OCI-LY7 (cell line): Measurements from ENCODE around the gene ZSCAN10. TPM values are rescaled to one million over a fixed set of nuclear protein-coding genes. Genes with fewer than 3 reads are reported as not detected.
"Not testable (repeated sequence)": the region's sequence is repeated elsewhere in the genome, so short reads cannot be mapped to it uniquely, and the experiment has no call there.

Experiments used
- BruUV-seq: library from RNA; stranded (reverse); fragments of 400-500 nt; replicated peaks from 2 replicates; lab custom pipeline; 2021; lab: Mats Ljungman, UMichigan
- CTCF ChIA-PET: fragments of 300-600 bp; sonication (Branson Sonifier 250); formaldehyde crosslinking; loops from one replicate; lab custom pipeline; 2022; ENCODE audit warnings: antibody characterized with exemption; ENCODE audit not compliant: unreplicated experiment; lab: Charles Lee
- POLR2A ChIA-PET: fragments of 300-600 bp; sonication (Branson Sonifier 250); formaldehyde crosslinking; loops from one replicate; lab custom pipeline; 2022; ENCODE audit warnings: antibody characterized with exemption; lab: Charles Lee
- DNase-seq: peaks from one replicate; pipeline ENCODE4 v3.0.0-alpha.2; 2015; ENCODE audit warnings: low spot score
- H2AFZ ChIP-seq: fragments of 200-600 bp; sonication (generic), shearing (Covaris generic); 2 replicates; pipeline ENCODE4 v1.6.1; 2014; ENCODE audit warnings: mild to moderate bottlenecking, antibody characterized with exemption, low read length, moderate library complexity
- H3K27ac ChIP-seq: fragments of 200-600 bp; sonication (generic); 2 replicates; pipeline ENCODE4 v1.5.1; 2014; ENCODE audit warnings: mixed run types, low read depth, mild to moderate bottlenecking, moderate library complexity, low read length, inconsistent platforms; ENCODE audit not compliant: poor library complexity, severe bottlenecking
- H3K36me3 ChIP-seq: fragments of 200-600 bp; sonication (generic); 2 replicates; pipeline ENCODE4 v1.6.1; 2014; ENCODE audit warnings: mild to moderate bottlenecking, antibody characterized with exemption, low read length, moderate library complexity, mixed read lengths; ENCODE audit not compliant: insufficient read depth
- H3K4me1 ChIP-seq: fragments of 200-600 bp; sonication (generic); 2 replicates; pipeline ENCODE4 v1.5.1; 2014; ENCODE audit warnings: mild to moderate bottlenecking, low read length; ENCODE audit not compliant: insufficient read depth, poor library complexity, severe bottlenecking
- H3K4me2 ChIP-seq: fragments of 200-600 bp; sonication (generic); 2 replicates; pipeline ENCODE4 v1.6.1; 2014; ENCODE audit warnings: mild to moderate bottlenecking, low read length
- H3K4me3 ChIP-seq: fragments of 200-600 bp; sonication (generic); 2 replicates; pipeline ENCODE4 v1.5.1; 2014; ENCODE audit warnings: mild to moderate bottlenecking, low read depth, low read length; ENCODE audit not compliant: poor library complexity, severe bottlenecking
- H3K79me2 ChIP-seq: fragments of 200-600 bp; sonication (generic); 2 replicates; pipeline ENCODE4 v1.6.1; 2016; ENCODE audit warnings: low read depth, mild to moderate bottlenecking, low read length, moderate library complexity, mixed read lengths; ENCODE audit not compliant: insufficient read depth
- H3K9me2 ChIP-seq: fragments of 200-600 bp; sonication (generic); 2 replicates; pipeline ENCODE4 v1.6.1; 2016; ENCODE audit warnings: mild to moderate bottlenecking, low read length, mixed read lengths; ENCODE audit not compliant: insufficient read depth
- H3K9me3 ChIP-seq: fragments of 200-600 bp; sonication (generic); 2 replicates; pipeline ENCODE4 v1.6.1; 2014; ENCODE audit warnings: mild to moderate bottlenecking, mixed run types, low read length, mixed read lengths
- H4K20me1 ChIP-seq: fragments of 200-600 bp; sonication (generic); 2 replicates; pipeline ENCODE4 v1.6.1; 2014; ENCODE audit warnings: mild to moderate bottlenecking, antibody characterized with exemption, low read length, moderate library complexity, mixed read lengths; ENCODE audit not compliant: insufficient read depth
- EZH2phosphoT487 ChIP-seq: fragments of 200-600 bp; sonication (generic); IDR thresholded peaks from 2 replicates; pipeline ENCODE4 v1.6.1; 2018; ENCODE audit warnings: low read depth, borderline replicate concordance, mild to moderate bottlenecking, mixed run types, antibody characterized with exemption, low read length, moderate library complexity, mixed read lengths
- intact Hi-C: fragments of 100-400 bp; cut with micrococcal nuclease; formaldehyde crosslinking; loops from one replicate; pipeline ENCODE4 v1.10.0; 2022; ENCODE audit not compliant: unreplicated experiment
- total RNA-seq, 2 experiments: library from RNA; depleted of rRNA in 1 of 2; stranded (reverse); fragments of >200 nt in 1 of 2; shearing (Covaris generic) in 1 of 2; gene quantifications; 2 replicates each; pipeline ENCODE4 v1.2.3, GENCODE V29; 2014 to 2022
- TF ChIP-seq, protein P1 (sequence below): fragments of 200-600 bp; sonication (generic); conservative IDR thresholded peaks from 2 replicates; pipeline ENCODE4 v1.5.1; 2014; ENCODE audit warnings: mild to moderate bottlenecking, antibody characterized with exemption, low read length, moderate library complexity, mixed read lengths

The ZSCAN10 gene
- total RNA-seq, 2 experiments from 2014 or later = 0.09 to 0.49 TPM

DNA sequence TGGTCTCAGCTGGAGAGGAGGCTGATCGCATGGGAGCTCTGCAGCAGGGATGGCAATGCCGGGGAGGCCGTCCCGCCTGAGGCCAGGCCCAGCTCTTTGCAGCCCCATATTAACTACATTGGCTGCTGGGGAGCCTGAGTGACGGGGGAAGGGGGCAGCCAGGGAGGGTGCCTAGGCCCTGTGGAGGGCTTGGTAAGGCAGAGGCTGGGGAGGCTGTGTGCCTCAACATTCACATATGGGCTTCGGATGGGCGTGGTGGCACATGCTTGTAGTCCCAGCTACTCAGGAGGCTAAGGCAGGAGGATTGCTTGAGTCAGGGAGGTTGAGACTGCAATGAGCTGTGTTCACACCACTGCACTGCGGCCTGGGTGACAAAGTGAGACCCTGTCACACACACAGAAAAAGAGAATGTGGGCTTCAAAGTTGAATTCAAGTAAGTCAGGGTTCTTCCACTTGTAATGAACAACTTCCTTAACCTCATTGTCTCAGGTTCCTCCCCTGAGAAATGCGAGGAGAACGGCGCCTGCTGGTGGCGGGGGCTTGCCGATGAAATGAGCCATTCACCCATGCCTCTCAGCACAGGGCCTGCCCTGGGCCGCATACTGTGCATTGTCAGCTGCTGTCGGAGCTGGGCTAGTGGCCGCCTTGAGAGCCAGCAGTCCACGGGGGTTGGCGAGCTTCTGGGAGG lies 26.4 kb downstream of the ZSCAN10 start:
- DNase-seq, H2AFZ ChIP-seq, POLR2A ChIA-PET, H3K27ac ChIP-seq, H3K9me2 ChIP-seq, H3K4me3 ChIP-seq, CTCF ChIA-PET, H3K36me3 ChIP-seq, H3K4me2 ChIP-seq, H3K79me2 ChIP-seq, H3K9me3 ChIP-seq, H4K20me1 ChIP-seq, intact Hi-C loops, BruUV-seq: not testable (repeated sequence)
- H3K4me1 ChIP-seq = peaks cover 22% of the 10 kb centered on the region
- TF ChIP-seq, protein P1, sequence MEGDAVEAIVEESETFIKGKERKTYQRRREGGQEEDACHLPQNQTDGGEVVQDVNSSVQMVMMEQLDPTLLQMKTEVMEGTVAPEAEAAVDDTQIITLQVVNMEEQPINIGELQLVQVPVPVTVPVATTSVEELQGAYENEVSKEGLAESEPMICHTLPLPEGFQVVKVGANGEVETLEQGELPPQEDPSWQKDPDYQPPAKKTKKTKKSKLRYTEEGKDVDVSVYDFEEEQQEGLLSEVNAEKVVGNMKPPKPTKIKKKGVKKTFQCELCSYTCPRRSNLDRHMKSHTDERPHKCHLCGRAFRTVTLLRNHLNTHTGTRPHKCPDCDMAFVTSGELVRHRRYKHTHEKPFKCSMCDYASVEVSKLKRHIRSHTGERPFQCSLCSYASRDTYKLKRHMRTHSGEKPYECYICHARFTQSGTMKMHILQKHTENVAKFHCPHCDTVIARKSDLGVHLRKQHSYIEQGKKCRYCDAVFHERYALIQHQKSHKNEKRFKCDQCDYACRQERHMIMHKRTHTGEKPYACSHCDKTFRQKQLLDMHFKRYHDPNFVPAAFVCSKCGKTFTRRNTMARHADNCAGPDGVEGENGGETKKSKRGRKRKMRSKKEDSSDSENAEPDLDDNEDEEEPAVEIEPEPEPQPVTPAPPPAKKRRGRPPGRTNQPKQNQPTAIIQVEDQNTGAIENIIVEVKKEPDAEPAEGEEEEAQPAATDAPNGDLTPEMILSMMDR = peak; percentile 35; the same call in 1 of the 2 replicates

DNA sequence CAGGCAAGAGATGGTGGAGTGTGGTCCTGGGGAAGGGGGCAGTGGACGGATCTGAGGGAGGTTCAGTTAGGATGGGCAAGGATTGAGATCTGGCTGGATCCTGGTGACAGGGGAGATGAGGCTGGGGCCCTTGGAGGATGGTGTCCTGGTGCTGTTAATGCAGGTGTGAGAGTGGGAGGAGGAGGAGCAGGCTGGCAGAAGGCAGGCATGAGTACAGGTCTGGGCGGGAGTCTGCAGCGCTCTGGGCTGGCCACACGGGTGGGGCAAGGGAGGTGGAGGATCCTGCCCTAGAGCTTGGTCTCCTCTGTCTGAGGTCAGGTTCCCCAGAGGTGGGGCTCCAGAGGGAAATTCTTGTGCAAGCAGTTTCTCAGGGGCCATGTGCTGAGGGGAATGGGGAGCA lies 26.9 kb downstream of the ZSCAN10 start:
- H3K9me3 ChIP-seq, H3K9me2 ChIP-seq, POLR2A ChIA-PET, H3K36me3 ChIP-seq, H3K4me3 ChIP-seq, H3K4me2 ChIP-seq, DNase-seq, H2AFZ ChIP-seq, BruUV-seq, H3K27ac ChIP-seq, H3K79me2 ChIP-seq, H4K20me1 ChIP-seq, CTCF ChIA-PET, intact Hi-C loops: not testable (repeated sequence)
- H3K4me1 ChIP-seq = peaks cover 22% of the 10 kb centered on the region

DNA sequence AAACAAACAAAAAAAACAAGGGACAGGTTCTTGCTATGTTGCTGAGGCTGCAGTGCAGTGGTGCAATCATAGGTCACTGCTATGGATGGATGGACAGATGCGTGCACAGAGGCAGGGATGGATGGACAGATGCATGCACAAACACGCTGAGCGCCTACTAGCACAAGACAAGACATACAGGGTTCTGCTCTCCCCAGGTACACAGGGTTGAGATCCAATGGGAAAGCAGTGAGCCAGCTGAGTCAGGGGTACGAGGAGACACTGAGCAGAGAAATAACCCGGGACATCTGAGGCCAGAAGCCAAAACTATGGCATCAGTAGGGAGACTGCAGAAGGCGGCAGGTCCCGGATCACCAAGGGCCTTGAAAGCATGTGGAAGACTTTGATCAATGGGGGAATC lies 27.4 kb downstream of the ZSCAN10 start:
- no peak overlapping the region for H2AFZ ChIP-seq
- TF ChIP-seq, protein P1 = no peak
- no peak for TF ChIP-seq EZH2phosphoT487
- peaks cover 22% of the 10 kb centered on the region for H3K4me1 ChIP-seq
- no peak overlapping the region for H3K27ac ChIP-seq
- H3K79me2 ChIP-seq = no peaks in the 10 kb centered on the region
- POLR2A ChIA-PET = no interaction called here
- BruUV-seq = no TSS peak
- H3K4me3 ChIP-seq = no peak overlapping the region
- H3K9me2 ChIP-seq = no peaks in the 10 kb centered on the region
- H3K9me3 ChIP-seq = no peaks in the 10 kb centered on the region
- intact Hi-C loops = no loop called here
- no peaks in the 10 kb centered on the region; the same call in 1 of the 2 replicates for H3K36me3 ChIP-seq
- no peaks in the 10 kb centered on the region for H4K20me1 ChIP-seq
- H3K4me2 ChIP-seq = no peak overlapping the region
- CTCF ChIA-PET = no interaction called here
- no peak for DNase-seq
